A673 (cell line): Measurements from ENCODE around the gene XPO6.

ENCODE experiments used
- EZH2 ChIP-seq: fragments of 200-600 bp; sonication (generic); IDR thresholded peaks from 2 replicates; pipeline ENCODE4 v1.6.1; 2017; ENCODE audit warnings: borderline replicate concordance, low read depth, mild to moderate bottlenecking, mixed read lengths, antibody characterized with exemption, low read length; ENCODE audit not compliant: poor library complexity, severe bottlenecking
- TF ChIP-seq, protein P1 (sequence below): fragments of 300-800, 200-600 bp; sonication (generic); conservative IDR thresholded peaks from 2 replicates; pipeline ENCODE4 v1.5.1; 2017; ENCODE audit warnings: low read depth, mild to moderate bottlenecking, antibody characterized with exemption, low read length, moderate library complexity, mixed read lengths

DNA sequence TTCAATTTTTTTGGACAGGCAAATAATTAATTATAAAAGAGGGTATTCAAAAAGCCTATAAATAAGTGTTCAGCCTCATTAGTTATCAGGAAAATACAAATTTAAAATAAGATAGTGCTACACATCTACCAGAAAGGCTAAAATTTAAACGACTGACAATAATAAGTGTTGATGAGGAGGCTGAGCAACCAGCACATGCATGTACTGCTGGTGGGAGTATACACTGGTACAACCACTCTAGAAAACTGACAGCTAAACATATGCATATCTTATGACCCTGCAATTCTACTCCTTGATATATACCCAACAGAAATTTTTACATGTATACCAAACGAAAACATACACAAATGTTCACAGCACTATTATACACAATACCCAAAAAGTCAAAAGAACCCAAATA lies 27.1 kb downstream of the XPO6 start:
- no peak for TF ChIP-seq EZH2
- TF ChIP-seq, protein P1, sequence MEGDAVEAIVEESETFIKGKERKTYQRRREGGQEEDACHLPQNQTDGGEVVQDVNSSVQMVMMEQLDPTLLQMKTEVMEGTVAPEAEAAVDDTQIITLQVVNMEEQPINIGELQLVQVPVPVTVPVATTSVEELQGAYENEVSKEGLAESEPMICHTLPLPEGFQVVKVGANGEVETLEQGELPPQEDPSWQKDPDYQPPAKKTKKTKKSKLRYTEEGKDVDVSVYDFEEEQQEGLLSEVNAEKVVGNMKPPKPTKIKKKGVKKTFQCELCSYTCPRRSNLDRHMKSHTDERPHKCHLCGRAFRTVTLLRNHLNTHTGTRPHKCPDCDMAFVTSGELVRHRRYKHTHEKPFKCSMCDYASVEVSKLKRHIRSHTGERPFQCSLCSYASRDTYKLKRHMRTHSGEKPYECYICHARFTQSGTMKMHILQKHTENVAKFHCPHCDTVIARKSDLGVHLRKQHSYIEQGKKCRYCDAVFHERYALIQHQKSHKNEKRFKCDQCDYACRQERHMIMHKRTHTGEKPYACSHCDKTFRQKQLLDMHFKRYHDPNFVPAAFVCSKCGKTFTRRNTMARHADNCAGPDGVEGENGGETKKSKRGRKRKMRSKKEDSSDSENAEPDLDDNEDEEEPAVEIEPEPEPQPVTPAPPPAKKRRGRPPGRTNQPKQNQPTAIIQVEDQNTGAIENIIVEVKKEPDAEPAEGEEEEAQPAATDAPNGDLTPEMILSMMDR = no peak
